IMR-90 (cell line): ENCODE results near the gene LCK.

Experiments
- CEBPB ChIP-seq: IDR thresholded peaks from 2 replicates; pipeline ENCODE4 v1.6.1; 2012; ENCODE audit warnings: low read depth, low read length, improper control_type of control experiment
- CHD1 ChIP-seq: IDR thresholded peaks from 2 replicates; pipeline ENCODE4 v1.6.1; 2012; ENCODE audit warnings: low read depth, low read length, improper control_type of control experiment
- MAFK ChIP-seq: IDR thresholded peaks from 2 replicates; pipeline ENCODE4 v1.6.1; 2012; ENCODE audit warnings: low read depth, low read length, improper control_type of control experiment
- MXI1 ChIP-seq: IDR thresholded peaks from 2 replicates; pipeline ENCODE4 v1.6.1; 2012; ENCODE audit warnings: low read depth, mild to moderate bottlenecking, low read length, moderate library complexity, borderline replicate concordance
- NFE2L2 ChIP-seq: fragments of 150-350 bp; IDR thresholded peaks from 2 replicates; pipeline ENCODE4 v1.6.1; 2016; ENCODE audit warnings: low read depth, mild to moderate bottlenecking, low read length
- POLR2A ChIP-seq: IDR thresholded peaks from 2 replicates; pipeline ENCODE4 v1.6.1; 2012; ENCODE audit warnings: mild to moderate bottlenecking, low read depth, low read length
- RCOR1 ChIP-seq: IDR thresholded peaks from 2 replicates; pipeline ENCODE4 v1.6.1; 2012; ENCODE audit warnings: mild to moderate bottlenecking, low read length, improper control_type of control experiment; ENCODE audit not compliant: insufficient replicate concordance
- RFX5 ChIP-seq: IDR thresholded peaks from 2 replicates; pipeline ENCODE4 v1.8.0; 2012; ENCODE audit warnings: low read depth, mild to moderate bottlenecking, low read length, moderate library complexity
- TF ChIP-seq, protein P1 (sequence below): conservative IDR thresholded peaks from 2 replicates; pipeline ENCODE4 v1.5.1; 2012; ENCODE audit warnings: mild to moderate bottlenecking, low read depth, low read length, improper control_type of control experiment

DNA sequence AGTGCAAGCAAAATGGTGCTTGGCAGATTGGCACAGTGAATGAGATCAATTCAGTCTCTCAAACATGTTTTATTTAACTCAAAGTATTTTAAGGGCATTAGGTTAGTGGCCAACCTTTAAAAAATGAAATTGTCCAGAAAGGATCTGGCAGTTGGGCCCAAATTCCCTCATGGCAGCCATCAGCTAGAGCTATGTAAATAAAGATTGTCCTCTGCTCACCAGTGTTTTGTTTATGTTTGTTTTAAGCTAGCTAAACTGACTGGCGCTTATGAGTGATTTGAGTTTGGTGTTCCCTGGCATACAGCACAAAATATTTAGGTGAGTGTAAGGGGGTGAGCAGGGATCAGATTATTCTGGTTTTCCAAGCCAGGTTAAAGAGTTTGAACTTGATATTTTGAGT, 58.9 kb downstream of the LCK start:
- TF ChIP-seq RCOR1 (no peak), POLR2A (no peak), RFX5 (no peak), MXI1 (no peak), CHD1 (no peak), MAFK (no peak), NFE2L2 (no peak), CEBPB (no peak)
- TF ChIP-seq, protein P1, sequence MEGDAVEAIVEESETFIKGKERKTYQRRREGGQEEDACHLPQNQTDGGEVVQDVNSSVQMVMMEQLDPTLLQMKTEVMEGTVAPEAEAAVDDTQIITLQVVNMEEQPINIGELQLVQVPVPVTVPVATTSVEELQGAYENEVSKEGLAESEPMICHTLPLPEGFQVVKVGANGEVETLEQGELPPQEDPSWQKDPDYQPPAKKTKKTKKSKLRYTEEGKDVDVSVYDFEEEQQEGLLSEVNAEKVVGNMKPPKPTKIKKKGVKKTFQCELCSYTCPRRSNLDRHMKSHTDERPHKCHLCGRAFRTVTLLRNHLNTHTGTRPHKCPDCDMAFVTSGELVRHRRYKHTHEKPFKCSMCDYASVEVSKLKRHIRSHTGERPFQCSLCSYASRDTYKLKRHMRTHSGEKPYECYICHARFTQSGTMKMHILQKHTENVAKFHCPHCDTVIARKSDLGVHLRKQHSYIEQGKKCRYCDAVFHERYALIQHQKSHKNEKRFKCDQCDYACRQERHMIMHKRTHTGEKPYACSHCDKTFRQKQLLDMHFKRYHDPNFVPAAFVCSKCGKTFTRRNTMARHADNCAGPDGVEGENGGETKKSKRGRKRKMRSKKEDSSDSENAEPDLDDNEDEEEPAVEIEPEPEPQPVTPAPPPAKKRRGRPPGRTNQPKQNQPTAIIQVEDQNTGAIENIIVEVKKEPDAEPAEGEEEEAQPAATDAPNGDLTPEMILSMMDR: no peak
